GM11168 (cell line): Measurements from ENCODE around the gene GALNT9.

Source experiments
- in situ Hi-C: fragments of 300-500 bp; cut with MboI; formaldehyde crosslinking; loops from one replicate; pipeline ENCODE4 v1.12.0; 2022; ENCODE audit warnings: low sequenced_read_pairs; ENCODE audit not compliant: unreplicated experiment

The GALNT9 gene

DNA sequence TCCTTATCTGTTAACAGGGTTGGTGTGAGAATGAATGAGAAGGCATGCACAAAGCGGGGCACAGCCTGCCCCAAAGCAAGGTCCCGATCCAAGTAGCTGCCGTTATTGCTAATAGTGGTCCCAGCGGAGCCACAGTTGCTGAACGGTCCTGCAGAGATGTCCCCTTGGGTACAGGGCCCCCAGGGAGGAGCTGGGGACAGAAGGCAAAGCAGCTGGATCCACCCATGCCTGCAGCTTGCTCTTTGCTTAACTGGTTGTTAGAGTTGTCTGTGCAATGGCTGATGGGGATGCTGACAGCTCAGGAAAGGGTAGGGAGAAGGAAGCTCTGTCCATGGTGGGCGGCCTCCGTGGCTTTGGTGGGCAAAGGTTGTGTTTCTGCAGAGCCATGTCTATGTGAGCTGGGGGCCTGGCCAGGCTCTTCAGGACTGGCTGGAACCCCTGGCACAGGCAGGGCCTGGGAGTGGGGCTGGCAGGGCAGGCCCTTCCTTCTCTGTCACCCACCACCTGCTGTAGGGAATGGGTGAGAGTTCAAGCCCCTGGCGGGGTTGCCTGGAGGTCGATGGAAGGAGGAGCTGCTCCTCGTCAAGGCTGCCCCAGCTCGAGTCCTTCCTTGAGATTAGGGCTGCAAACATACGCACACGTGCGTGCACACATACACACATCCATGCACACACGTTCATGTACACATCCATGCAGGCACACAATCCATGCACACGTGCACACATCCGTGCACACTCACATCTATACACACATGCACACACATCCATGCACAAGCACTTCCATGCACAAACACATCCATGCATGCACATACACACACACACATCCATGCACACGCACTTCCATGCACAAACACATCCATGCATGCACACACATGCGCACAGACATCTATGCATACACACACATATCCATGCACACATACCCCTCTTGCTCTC lies 149.7 kb downstream of the GALNT9 start:
- in situ Hi-C loops = no loop called here

- in situ Hi-C loops = no loop called here
These were observed 150.5 kb downstream of the GALNT9 start for GRCh38 chr12:132178801-132179401.

DNA sequence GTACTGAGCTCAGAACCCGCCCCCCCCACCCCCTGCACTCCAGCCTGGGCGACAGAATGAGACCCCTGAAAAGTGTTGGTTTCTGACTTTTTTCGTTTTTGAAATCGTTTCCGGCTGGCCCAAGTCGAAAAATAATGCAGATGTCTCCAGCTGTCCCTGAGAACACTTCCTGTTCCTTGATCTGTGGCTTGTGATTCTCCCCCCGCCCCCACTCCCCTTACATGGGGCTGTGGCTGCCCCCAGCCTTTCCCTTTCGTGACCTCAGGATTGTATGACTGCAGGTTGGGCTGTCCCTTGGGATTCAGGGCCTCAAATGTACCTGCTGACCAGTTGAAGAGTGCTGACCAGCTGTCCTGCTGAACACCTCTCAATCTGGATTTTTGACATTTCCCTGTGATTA lies 151.1 kb downstream of the GALNT9 start:
- in situ Hi-C loops = no loop called here

DNA sequence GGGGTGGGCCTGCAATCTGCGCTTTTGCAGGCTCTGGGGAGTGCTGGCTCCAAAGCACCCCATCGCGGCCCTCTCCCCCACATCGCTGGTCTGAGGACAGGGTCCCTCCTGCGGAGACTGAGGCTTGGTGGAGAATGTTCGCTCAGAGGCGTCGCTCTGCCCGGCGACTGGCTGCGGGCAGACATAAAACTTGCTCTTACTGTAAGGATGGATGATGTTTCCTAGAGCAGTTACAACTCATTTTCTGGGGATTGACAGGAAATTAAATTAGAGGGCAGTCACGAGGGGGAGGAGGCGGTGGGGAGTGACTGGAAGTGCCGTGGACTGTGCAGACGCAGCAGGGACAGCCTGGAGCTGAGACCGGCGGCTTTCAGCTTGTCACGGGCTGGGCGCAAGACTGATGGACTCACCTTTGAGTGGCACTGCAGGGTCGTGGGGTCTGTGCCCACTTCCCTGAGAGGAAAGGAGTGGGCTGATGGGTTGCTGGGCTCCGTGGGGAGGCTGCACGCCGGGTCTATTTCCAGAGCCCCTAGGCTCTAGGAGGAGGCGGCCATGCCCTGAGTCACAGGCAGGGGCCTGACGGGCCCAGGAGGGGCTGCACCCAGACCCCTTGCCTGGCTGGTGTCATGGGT lies 152.4 kb downstream of the GALNT9 start:
- in situ Hi-C loops = no loop called here

DNA sequence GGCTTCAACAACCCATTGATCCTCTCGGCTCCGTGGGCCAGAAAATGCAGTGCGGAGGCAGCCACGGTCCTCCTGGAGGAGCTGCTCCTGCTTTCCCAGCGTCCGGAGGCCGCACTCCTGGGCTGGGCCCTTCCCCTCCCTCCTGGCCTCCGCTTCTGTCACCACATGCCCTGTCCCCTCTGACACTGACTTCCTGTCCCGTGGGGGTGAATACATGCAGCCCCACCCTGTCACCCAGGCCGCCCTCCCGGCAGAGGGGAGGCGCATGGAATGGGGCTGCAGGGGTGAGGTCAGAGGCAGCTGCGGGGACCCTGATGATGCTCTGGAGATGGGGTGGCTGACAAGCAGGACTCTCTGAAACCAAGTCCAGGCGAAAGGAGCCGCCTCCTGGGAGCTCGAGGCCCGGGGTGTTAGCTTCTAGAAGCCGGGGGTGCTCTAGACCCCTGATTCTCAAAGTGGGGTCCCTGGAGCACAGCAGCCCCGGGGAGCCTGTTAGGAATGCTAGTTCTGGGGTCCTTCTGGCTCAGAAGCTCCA lies 152.9 kb downstream of the GALNT9 start:
- in situ Hi-C loops = no loop called here

- in situ Hi-C loops = no loop called here
These were observed 153.6 kb downstream of the GALNT9 start for GRCh38 chr12:132175496-132176384.

DNA sequence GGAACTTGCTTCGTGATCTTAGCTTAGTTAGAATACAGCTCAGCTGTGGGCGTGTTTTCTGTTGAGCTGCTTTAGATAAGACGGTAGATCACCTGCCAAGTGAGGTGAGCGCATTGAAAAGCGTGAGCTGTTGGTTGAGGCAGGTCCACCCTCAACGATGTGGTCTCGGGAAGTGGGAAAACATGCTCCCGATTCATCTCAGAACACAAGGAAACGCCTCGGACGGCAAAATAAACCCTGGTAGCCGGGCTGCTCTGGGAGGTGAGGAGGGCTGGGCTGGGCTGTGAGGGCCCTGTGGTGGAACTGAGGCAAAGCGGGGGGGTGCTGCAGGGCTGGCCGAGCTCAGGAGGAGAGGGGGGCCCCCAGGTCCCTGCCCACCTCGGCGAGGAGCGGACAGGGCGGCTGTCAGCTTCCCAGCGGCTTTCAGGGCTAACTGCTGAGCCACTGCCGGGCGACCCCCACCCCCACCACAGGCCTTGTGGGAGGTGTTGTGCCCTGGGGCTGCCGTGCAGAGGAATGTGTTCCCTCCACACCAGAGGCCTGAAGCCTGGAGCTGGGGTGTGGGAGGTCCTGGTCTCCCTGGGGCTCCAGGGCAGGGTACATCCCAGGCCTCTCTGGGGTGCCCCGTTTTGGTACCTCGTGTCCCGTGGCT lies 154.4 kb downstream of the GALNT9 start:
- in situ Hi-C loops = no loop called here

- in situ Hi-C loops = no loop called here
These were observed 155.2 kb downstream of the GALNT9 start for GRCh38 chr12:132174015-132174838.

- in situ Hi-C loops = no loop called here
These were observed 156.0 kb downstream of the GALNT9 start for GRCh38 chr12:132173135-132174014.

- in situ Hi-C loops = no loop called here
These were observed 156.8 kb downstream of the GALNT9 start for GRCh38 chr12:132172619-132173018.

- in situ Hi-C loops = no loop called here
These were observed 157.3 kb downstream of the GALNT9 start for GRCh38 chr12:132171968-132172521.

DNA sequence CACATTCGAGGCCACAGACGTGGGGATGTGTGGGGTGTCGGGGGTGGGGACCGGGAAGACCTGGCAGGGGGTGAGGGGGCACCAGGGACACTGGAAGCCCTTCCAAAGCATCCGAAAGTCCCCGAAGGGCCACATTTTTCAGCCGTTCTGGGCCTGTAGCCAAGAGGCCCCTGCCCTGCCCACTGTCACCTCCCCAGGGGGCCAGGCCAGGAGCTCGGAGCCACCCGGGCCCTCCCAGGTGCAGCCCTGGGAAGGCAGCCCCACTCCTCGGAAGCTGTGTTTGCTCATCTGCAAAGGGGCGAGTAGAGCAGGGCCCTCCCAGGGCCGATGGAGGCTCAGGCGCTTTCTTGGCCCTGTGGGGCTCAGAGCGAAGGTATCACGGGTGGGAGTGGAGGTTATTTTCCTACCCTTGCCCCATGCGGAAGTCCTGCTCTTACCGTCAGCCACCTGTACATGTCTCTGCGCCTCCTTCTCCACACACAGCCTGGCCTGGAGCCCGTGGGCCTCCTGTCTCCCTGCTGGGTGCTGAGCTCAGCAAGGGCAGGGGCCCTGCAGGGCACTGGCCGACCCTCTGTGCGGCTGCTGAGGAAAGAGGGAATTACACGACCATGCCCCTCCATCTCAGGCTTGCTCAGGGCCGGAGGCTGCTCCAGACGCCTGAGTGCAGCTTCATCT lies 158.0 kb downstream of the GALNT9 start:
- in situ Hi-C loops = no loop called here

- in situ Hi-C loops = no loop called here
These were observed 158.6 kb downstream of the GALNT9 start for GRCh38 chr12:132170637-132171292.

GRCh38 chr12:132170094-132170636 lies 159.2 kb downstream of the GALNT9 start:
- in situ Hi-C loops = no loop called here

DNA sequence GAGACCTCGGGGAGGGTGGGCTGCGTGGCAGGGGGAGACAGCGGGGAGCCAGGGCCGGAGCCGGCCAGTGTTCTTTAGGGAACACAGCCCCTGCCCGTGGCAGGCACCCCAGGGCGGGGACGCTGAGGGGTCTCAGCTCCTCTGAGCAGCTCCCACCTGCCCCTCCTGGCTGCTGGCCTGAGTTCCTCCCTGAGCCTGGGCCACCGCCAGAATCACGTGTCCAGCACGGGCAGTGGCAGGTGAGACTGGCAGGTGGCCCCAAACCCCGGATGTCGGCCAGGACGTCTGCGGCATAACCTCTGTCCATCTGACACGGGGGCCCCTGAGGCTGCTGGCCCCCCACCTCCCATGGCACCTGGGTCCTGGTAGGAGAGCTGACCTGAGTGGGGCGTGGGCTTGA lies 160.0 kb downstream of the GALNT9 start:
- in situ Hi-C loops = no loop called here
